ENCODE data around the gene CA9. TPM values are rescaled to one million over a fixed set of nuclear protein-coding genes. Genes with fewer than 3 reads are reported as not detected.

Gene CA9
- total RNA-seq, 3 donors from 2014 or later (not counting 1 experiment from before 2014, with no cell fraction given): not detected

DNA sequence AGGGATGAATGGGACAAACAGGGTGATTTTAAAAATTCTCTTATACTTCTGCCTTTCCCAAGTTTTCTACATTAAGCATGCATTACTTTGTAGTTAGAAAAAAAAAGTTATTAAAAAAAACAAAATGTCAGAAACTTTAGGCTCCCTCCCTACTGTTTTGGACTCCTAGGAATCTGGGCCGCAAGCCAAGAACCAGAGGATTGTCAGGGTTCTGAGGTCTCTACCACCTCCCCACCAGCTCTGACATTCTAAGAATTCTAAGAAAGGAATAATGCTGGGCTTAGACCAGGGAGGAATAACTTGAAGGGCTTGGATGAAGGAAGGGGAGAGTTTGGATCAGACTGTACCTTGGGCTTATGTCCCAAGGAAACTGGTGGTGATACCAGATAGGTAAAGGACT is 7.7 kb upstream of the CA9 start:
- Histone ChIP-seq H3K27me3 (ENCODE audit: control insufficient read depth, insufficient read depth, low read length) (no peaks in the 10 kb centered on the region), H3K4me3 (ENCODE audit: low read length) (no peak overlapping the region), H3K9me3 (ENCODE audit: control insufficient read depth, insufficient read depth, low read length) (no peaks in the 10 kb centered on the region), H3K36me3 (ENCODE audit: control insufficient read depth, insufficient read depth, low read length) (peaks cover 2% of the 10 kb centered on the region), H3K27ac (ENCODE audit: low read length) (no peak overlapping the region), H3K4me1 (ENCODE audit: control insufficient read depth, insufficient read depth, low read length) (peaks cover 44% of the 10 kb centered on the region)
- Mint-ChIP-seq H3K4me3 (peak overlapping the region; percentile 52), H3K36me3 (no peaks in the 10 kb centered on the region), H3K27me3 (ENCODE audit: low read depth in 2 of 2) (no peaks in the 10 kb centered on the region), H3K9me3 (no peaks in the 10 kb centered on the region), H3K4me1 (peaks cover 37 to 46% of the 10 kb centered on the region in 2 donors), H3K27ac (no peak overlapping the region)
- no peak for DNase-seq
- no peak for TF ChIP-seq CTCF (IDR thresholded peaks at IDR 0.05)
- no peak for ATAC-seq
- WGBS (ENCODE audit: insufficient coverage): 100% methylated on average over 1 of the region's 1 CpG
- intact Hi-C loops (cut with micrococcal nuclease): no loop called here

DNA sequence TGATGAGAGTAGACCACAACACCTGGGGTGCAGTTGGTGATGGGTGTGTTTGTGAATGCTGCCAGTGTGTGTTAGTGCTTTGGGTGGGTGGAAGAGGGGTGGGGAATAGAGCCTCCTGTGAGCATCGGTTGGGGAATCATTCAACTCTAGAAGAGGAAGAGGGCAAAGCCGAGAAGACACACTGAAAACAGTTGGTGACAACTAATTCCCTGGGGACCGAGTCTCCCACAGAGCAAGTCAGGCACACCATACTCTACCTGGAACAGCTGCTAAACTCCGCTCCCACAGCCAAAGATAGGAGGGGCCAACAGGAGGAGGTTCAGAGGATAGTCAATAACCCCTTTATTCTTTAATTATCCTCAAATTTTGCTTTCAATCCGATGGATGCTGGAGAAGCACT is 7.2 kb upstream of the CA9 start:
- H3K9me3 Mint-ChIP-seq: no peaks in the 10 kb centered on the region
- no peak for DNase-seq
- H3K4me3 Mint-ChIP-seq: no peak overlapping the region
- H3K36me3 Mint-ChIP-seq: no peaks in the 10 kb centered on the region
- no peak for TF ChIP-seq CTCF (IDR thresholded peaks at IDR 0.05)
- intact Hi-C loops (cut with micrococcal nuclease): no loop called here
- Histone ChIP-seq H3K4me1 (ENCODE audit: control insufficient read depth, insufficient read depth, low read length) (peaks cover 39% of the 10 kb centered on the region), H3K36me3 (ENCODE audit: control insufficient read depth, insufficient read depth, low read length) (no peaks in the 10 kb centered on the region), H3K27ac (ENCODE audit: low read length) (no peak overlapping the region), H3K27me3 (ENCODE audit: control insufficient read depth, insufficient read depth, low read length) (no peaks in the 10 kb centered on the region), H3K9me3 (ENCODE audit: control insufficient read depth, insufficient read depth, low read length) (no peaks in the 10 kb centered on the region), H3K4me3 (ENCODE audit: low read length) (no peak overlapping the region)
- H3K27ac Mint-ChIP-seq: no peak overlapping the region
- H3K27me3 Mint-ChIP-seq (ENCODE audit: low read depth in 2 of 2): no peaks in the 10 kb centered on the region
- H3K4me1 Mint-ChIP-seq: peaks cover 36 to 42% of the 10 kb centered on the region in 2 donors
- ATAC-seq: no peak
- 76% methylated on average over 5 of the region's 5 CpGs for WGBS (ENCODE audit: insufficient coverage)

DNA sequence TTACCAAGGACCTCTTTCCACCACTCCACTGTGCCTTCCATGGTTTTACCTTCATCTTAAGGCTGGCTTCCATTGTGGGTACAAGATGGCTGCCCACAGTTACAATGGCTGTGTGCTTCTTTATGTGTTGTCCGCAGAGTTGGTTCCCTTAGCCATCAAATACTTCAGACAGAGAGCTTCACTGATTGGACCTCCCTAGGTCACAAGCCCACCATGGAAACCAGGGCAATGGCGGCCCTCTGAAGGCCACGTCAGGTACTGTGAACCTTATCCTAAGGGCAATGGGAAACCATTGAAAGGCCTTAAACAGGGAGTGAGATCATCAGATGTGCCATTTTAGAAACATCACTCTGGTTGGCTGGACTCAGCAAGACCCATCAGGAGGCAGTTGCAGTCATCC is 5.8 kb upstream of the CA9 start:
- ATAC-seq (no peak), DNase-seq (no peak)
- Mint-ChIP-seq H3K4me1 (peaks cover 22 to 28% of the 10 kb centered on the region in 2 donors), H3K36me3 (no peaks in the 10 kb centered on the region), H3K9me3 (no peaks in the 10 kb centered on the region), H3K27ac (no peak overlapping the region), H3K4me3 (no peak overlapping the region), H3K27me3 (ENCODE audit: low read depth in 2 of 2) (no peaks in the 10 kb centered on the region)
- no peak for TF ChIP-seq CTCF (IDR thresholded peaks at IDR 0.05)
- Histone ChIP-seq H3K9me3 (ENCODE audit: control insufficient read depth, insufficient read depth, low read length) (no peaks in the 10 kb centered on the region), H3K4me1 (ENCODE audit: control insufficient read depth, insufficient read depth, low read length) (peaks cover 25% of the 10 kb centered on the region), H3K36me3 (ENCODE audit: control insufficient read depth, insufficient read depth, low read length) (no peaks in the 10 kb centered on the region), H3K27me3 (ENCODE audit: control insufficient read depth, insufficient read depth, low read length) (no peaks in the 10 kb centered on the region), H3K4me3 (ENCODE audit: low read length) (no peak overlapping the region), H3K27ac (ENCODE audit: low read length) (no peak overlapping the region)
- 94% methylated on average over 3 of the region's 3 CpGs for WGBS (ENCODE audit: insufficient coverage)
- intact Hi-C loops (cut with micrococcal nuclease): no loop called here

- Histone ChIP-seq H3K27me3 (ENCODE audit: control insufficient read depth, insufficient read depth, low read length) (no peaks in the 10 kb centered on the region), H3K27ac (ENCODE audit: low read length) (no peak overlapping the region), H3K4me3 (ENCODE audit: low read length) (no peak overlapping the region), H3K9me3 (ENCODE audit: control insufficient read depth, insufficient read depth, low read length) (no peaks in the 10 kb centered on the region), H3K36me3 (ENCODE audit: control insufficient read depth, insufficient read depth, low read length) (no peaks in the 10 kb centered on the region), H3K4me1 (ENCODE audit: control insufficient read depth, insufficient read depth, low read length) (peaks cover 11% of the 10 kb centered on the region)
- ATAC-seq: no peak
- no peak overlapping the region for H3K4me3 Mint-ChIP-seq
- peaks cover 4 to 5% of the 10 kb centered on the region in 2 donors for H3K27me3 Mint-ChIP-seq (ENCODE audit: low read depth in 2 of 2)
- no peak for DNase-seq
- no peak for TF ChIP-seq CTCF (IDR thresholded peaks at IDR 0.05)
- intact Hi-C loops (cut with micrococcal nuclease): no loop called here
- H3K36me3 Mint-ChIP-seq: no peaks in the 10 kb centered on the region
- 87% methylated on average over 6 of the region's 6 CpGs for WGBS (ENCODE audit: insufficient coverage)
- H3K9me3 Mint-ChIP-seq: no peaks in the 10 kb centered on the region
- H3K27ac Mint-ChIP-seq: no peak overlapping the region
- peaks cover 6 to 17% of the 10 kb centered on the region in 2 donors for H3K4me1 Mint-ChIP-seq
Measured at GRCh38 chr9:35669331-35670145, 4.2 kb upstream of the CA9 start.
